Glutamatergic neuron (in vitro differentiated cells): ENCODE data around the gene CAPN1. TPM values are rescaled to one million over a fixed set of nuclear protein-coding genes. Genes with fewer than 3 reads are reported as not detected.

Experiments used
- DNase-seq: peaks from one replicate; pipeline ENCODE4 v3.0.0; 2022
- H3K27ac Mint-ChIP-seq: one replicate; pipeline ENCODE4 v1.8.0; 2020; ENCODE audit warnings: mild to moderate bottlenecking, mixed read lengths, inconsistent platforms; ENCODE audit not compliant: unreplicated experiment
- H3K27me3 Mint-ChIP-seq: one replicate; pipeline ENCODE4 v1.8.0; 2020; ENCODE audit warnings: mild to moderate bottlenecking, moderate library complexity, mixed read lengths, inconsistent platforms; ENCODE audit not compliant: unreplicated experiment
- H3K36me3 Mint-ChIP-seq: one replicate; pipeline ENCODE4 v1.8.0; 2020; ENCODE audit warnings: mild to moderate bottlenecking, mixed read lengths, inconsistent platforms; ENCODE audit not compliant: unreplicated experiment
- H3K4me1 Mint-ChIP-seq: one replicate; pipeline ENCODE4 v1.8.0; 2020; ENCODE audit warnings: mild to moderate bottlenecking, low read depth, mixed read lengths, inconsistent platforms; ENCODE audit not compliant: unreplicated experiment
- H3K4me3 Mint-ChIP-seq: one replicate; pipeline ENCODE4 v1.8.0; 2020; ENCODE audit warnings: mild to moderate bottlenecking, mixed read lengths, inconsistent platforms; ENCODE audit not compliant: unreplicated experiment
- H3K9me3 Mint-ChIP-seq: one replicate; pipeline ENCODE4 v1.8.0; 2020; ENCODE audit warnings: mild to moderate bottlenecking, moderate library complexity, mixed read lengths, inconsistent platforms; ENCODE audit not compliant: unreplicated experiment
- CTCF ChIP-seq: fragments of 200-600 bp; sonication (generic); IDR thresholded peaks from one replicate; pipeline ENCODE4 v1.5.0; 2021; ENCODE audit not compliant: partially characterized antibody, unreplicated experiment
- total RNA-seq: library from RNA; stranded (reverse); fragmentation: NEBNext Ultra II Directional; extraction: Animal tissue kit (Norgen Biotek cat#: 25700); gene quantifications from one replicate; pipeline ENCODE4 v1.2.1, GENCODE V29; 2021; ENCODE audit not compliant: unreplicated experiment

Gene CAPN1
- total RNA-seq, 1 donor from 2014 or later = 234 TPM

DNA sequence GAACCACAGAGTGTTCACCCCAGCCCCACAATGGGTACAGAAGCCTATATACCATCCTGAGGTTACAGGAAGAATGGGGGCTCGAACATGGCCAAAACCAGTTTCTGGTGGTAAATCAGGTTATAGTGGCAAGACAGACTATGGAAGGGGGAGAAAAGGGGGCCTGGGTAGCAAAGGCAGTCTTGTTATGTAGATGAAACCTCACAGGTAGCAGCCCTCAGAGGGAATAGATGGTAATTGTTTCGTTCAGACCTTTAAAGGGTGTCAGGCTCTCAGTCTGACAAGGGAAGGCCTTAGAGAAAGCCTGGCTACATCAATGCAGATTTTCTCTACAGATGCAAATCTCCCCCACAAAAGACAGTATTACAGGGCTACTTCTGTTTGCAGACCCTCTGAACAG, 3.4 kb downstream of the CAPN1 start:
- Mint-ChIP-seq H3K27me3 (peaks cover 13% of the 10 kb centered on the region), H3K27ac (no peak overlapping the region)

DNA sequence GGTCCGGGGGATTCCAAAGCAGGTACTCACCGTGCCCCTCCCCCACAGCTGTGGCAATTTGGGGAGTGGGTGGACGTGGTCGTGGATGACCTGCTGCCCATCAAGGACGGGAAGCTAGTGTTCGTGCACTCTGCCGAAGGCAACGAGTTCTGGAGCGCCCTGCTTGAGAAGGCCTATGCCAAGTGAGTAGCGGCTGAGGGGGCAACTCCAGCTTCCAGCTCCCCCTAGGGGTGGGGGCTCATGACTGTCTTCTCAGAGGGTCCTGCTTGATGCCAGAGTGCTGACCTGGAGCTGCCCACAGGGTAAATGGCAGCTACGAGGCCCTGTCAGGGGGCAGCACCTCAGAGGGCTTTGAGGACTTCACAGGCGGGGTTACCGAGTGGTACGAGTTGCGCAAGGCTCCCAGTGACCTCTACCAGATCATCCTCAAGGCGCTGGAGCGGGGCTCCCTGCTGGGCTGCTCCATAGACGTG, 4.2 kb downstream of the CAPN1 start:
- H3K27ac Mint-ChIP-seq = no peak overlapping the region
- no peak overlapping the region for H3K4me3 Mint-ChIP-seq
- peaks cover 8% of the 10 kb centered on the region for H3K4me1 Mint-ChIP-seq
- DNase-seq = no peak
- H3K27me3 Mint-ChIP-seq = peaks cover 13% of the 10 kb centered on the region
- peaks cover 7% of the 10 kb centered on the region for H3K36me3 Mint-ChIP-seq
- peaks cover 7% of the 10 kb centered on the region for H3K9me3 Mint-ChIP-seq
- TF ChIP-seq CTCF = no peak

More for the DNA sequence above, 3.4 kb downstream of the CAPN1 start:
- H3K4me3 Mint-ChIP-seq = no peak overlapping the region
- H3K9me3 Mint-ChIP-seq = peaks cover 7% of the 10 kb centered on the region
- peaks cover 8% of the 10 kb centered on the region for H3K4me1 Mint-ChIP-seq
- peaks cover 7% of the 10 kb centered on the region for H3K36me3 Mint-ChIP-seq
- no peak for DNase-seq
- TF ChIP-seq CTCF = no peak

- Mint-ChIP-seq H3K4me3 (no peak overlapping the region), H3K36me3 (peaks cover 7% of the 10 kb centered on the region), H3K27ac (no peak overlapping the region), H3K27me3 (peaks cover 13% of the 10 kb centered on the region), H3K9me3 (peaks cover 7% of the 10 kb centered on the region), H3K4me1 (peaks cover 8% of the 10 kb centered on the region)
- TF ChIP-seq CTCF = no peak
- no peak for DNase-seq
Measured at GRCh38 chr11:65186701-65187100, 5.0 kb downstream of the CAPN1 start.

- DNase-seq = no peak
- Mint-ChIP-seq H3K27ac (no peak overlapping the region), H3K36me3 (peaks cover 7% of the 10 kb centered on the region), H3K9me3 (peaks cover 7% of the 10 kb centered on the region), H3K4me3 (no peak overlapping the region), H3K4me1 (peaks cover 8% of the 10 kb centered on the region), H3K27me3 (peaks cover 13% of the 10 kb centered on the region)
- no peak for TF ChIP-seq CTCF
Measured at GRCh38 chr11:65187146-65187675, 5.5 kb downstream of the CAPN1 start.

DNA sequence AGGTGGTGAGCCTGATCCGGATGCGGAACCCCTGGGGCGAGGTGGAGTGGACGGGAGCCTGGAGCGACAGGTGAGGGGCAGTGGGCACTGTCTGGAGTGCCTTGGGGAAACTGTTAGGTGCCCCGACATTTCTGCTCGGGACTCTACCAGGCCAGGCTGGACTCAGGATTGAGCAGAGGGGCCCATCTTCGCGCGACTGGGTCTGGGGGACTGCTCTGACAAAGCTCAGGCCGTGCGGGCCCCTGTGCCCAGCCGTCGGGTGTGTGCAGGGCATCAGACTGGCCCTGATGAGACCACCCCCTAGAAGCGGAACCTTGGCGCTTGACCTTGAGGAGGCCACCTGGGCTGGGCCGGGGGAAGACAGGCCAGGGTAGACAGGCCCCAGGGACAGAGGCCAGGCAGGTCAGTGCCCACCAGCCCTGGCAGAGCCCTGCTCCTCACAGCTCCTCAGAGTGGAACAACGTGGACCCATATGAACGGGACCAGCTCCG, 6.3 kb downstream of the CAPN1 start:
- H3K27ac Mint-ChIP-seq = no peak overlapping the region

More for the DNA sequence above, 6.3 kb downstream of the CAPN1 start:
- no peak overlapping the region for H3K4me3 Mint-ChIP-seq
- TF ChIP-seq CTCF = no peak
- H3K36me3 Mint-ChIP-seq = peaks cover 7% of the 10 kb centered on the region
- DNase-seq = no peak
- peaks cover 6% of the 10 kb centered on the region for H3K9me3 Mint-ChIP-seq
- peaks cover 13% of the 10 kb centered on the region for H3K27me3 Mint-ChIP-seq
- peaks cover 8% of the 10 kb centered on the region for H3K4me1 Mint-ChIP-seq
